CD4-positive, alpha-beta memory T cell (primary cell): Measurements from ENCODE around the gene SCO1. TPM values are rescaled to one million over a fixed set of nuclear protein-coding genes. Genes with fewer than 3 reads are reported as not detected.

ENCODE experiments used
- CTCF ChIA-PET: fragments of 350-600 bp; sonication (Branson Sonifier 250); formaldehyde crosslinking; loops from one replicate; lab custom pipeline; 2021; ENCODE audit warnings: inconsistent platforms; ENCODE audit not compliant: partially characterized antibody; lab: Charles Lee
- POLR2A ChIA-PET: fragments of 350-600 bp; sonication (Branson Sonifier 250); formaldehyde crosslinking; loops from one replicate; lab custom pipeline; 2021; ENCODE audit not compliant: partially characterized antibody; lab: Charles Lee
- DNase-seq, 5 donors: peaks; one replicate each; pipeline versions ENCODE4 v3.0.0 to v3.0.0-alpha.2; 2020 to 2022; ENCODE audit warnings: mixed read lengths in 1 of 5
- H3K27ac ChIP-seq: one replicate; pipeline ENCODE4 v1.7.0; 2013; ENCODE audit warnings: low read depth, low read length
- H3K27me3 ChIP-seq: 2 replicates; pipeline ENCODE4 v1.7.0; 2013; ENCODE audit warnings: mild to moderate bottlenecking, low read length, moderate library complexity; ENCODE audit not compliant: insufficient read depth
- H3K36me3 ChIP-seq: 2 replicates; pipeline ENCODE4 v1.7.0; 2013; ENCODE audit warnings: mild to moderate bottlenecking, low read length, moderate library complexity; ENCODE audit not compliant: insufficient read depth
- H3K4me1 ChIP-seq: 2 replicates; pipeline ENCODE4 v1.7.0; 2013; ENCODE audit warnings: mild to moderate bottlenecking, low read length, moderate library complexity; ENCODE audit not compliant: insufficient read depth
- H3K4me3 ChIP-seq, 2 donors: one replicate each; pipeline ENCODE4 v1.7.0; 2013; ENCODE audit warnings: low read length in 2 of 2, mild to moderate bottlenecking in 1 of 2
- H3K9me3 ChIP-seq, 2 donors: one replicate each; pipeline ENCODE4 v1.7.0; 2013; ENCODE audit warnings: low read length in 2 of 2, control low read depth in 1 of 2; ENCODE audit not compliant: control insufficient read depth in 1 of 2
- H3K27ac Mint-ChIP-seq, 7 donors: one replicate each; pipeline ENCODE4 v1.8.0; 2020 to 2021; ENCODE audit warnings: mixed read lengths in 7 of 7, mild to moderate bottlenecking in 6 of 7, inconsistent platforms in 3 of 7, moderate library complexity in 3 of 7
- H3K27me3 Mint-ChIP-seq, 2 donors: one replicate each; pipeline ENCODE4 v1.8.0; 2020 to 2021; ENCODE audit warnings: mixed read lengths in 2 of 2
- H3K36me3 Mint-ChIP-seq, 2 donors: one replicate each; pipeline ENCODE4 v1.8.0; 2020 to 2021; ENCODE audit warnings: mixed read lengths in 2 of 2, inconsistent platforms in 1 of 2, mild to moderate bottlenecking in 1 of 2
- H3K4me1 Mint-ChIP-seq, 4 donors: one replicate each; pipeline ENCODE4 v1.8.0; 2020 to 2021; ENCODE audit warnings: mixed read lengths in 4 of 4, mild to moderate bottlenecking in 1 of 4
- H3K4me3 Mint-ChIP-seq, 8 donors: one replicate each; pipeline ENCODE4 v1.8.0; 2020 to 2021; ENCODE audit warnings: mixed read lengths in 8 of 8, mild to moderate bottlenecking in 7 of 8, moderate library complexity in 6 of 8, inconsistent platforms in 3 of 8
- H3K9me3 Mint-ChIP-seq, 8 donors: one replicate each; pipeline ENCODE4 v1.8.0; 2020 to 2021; ENCODE audit warnings: mixed read lengths in 8 of 8, mild to moderate bottlenecking in 5 of 8, inconsistent platforms in 3 of 8, moderate library complexity in 1 of 8
- intact Hi-C: fragments of 100-400 bp; cut with micrococcal nuclease; formaldehyde crosslinking; loops from one replicate; pipeline ENCODE4 v1.15.1; 2023
- polyA plus RNA-seq, 2 donors: library from polyadenylated mRNA; unstranded; fragments of 300-500 nt; fragmentation: Illumina TruSeq; gene quantifications; one replicate each; pipeline ENCODE4 v1.2.3, GENCODE V29; 2021
- total RNA-seq, 2 experiments: library from RNA; stranded (reverse); gene quantifications; one replicate each; pipeline ENCODE4 v1.2.3, GENCODE V29; 2021

SCO1 gene
- total RNA-seq (10 to 100 TPM; 26.0 to 26.1 TPM), polyA plus RNA-seq (10 to 100 TPM; 12.9 to 20.2 TPM)

DNA sequence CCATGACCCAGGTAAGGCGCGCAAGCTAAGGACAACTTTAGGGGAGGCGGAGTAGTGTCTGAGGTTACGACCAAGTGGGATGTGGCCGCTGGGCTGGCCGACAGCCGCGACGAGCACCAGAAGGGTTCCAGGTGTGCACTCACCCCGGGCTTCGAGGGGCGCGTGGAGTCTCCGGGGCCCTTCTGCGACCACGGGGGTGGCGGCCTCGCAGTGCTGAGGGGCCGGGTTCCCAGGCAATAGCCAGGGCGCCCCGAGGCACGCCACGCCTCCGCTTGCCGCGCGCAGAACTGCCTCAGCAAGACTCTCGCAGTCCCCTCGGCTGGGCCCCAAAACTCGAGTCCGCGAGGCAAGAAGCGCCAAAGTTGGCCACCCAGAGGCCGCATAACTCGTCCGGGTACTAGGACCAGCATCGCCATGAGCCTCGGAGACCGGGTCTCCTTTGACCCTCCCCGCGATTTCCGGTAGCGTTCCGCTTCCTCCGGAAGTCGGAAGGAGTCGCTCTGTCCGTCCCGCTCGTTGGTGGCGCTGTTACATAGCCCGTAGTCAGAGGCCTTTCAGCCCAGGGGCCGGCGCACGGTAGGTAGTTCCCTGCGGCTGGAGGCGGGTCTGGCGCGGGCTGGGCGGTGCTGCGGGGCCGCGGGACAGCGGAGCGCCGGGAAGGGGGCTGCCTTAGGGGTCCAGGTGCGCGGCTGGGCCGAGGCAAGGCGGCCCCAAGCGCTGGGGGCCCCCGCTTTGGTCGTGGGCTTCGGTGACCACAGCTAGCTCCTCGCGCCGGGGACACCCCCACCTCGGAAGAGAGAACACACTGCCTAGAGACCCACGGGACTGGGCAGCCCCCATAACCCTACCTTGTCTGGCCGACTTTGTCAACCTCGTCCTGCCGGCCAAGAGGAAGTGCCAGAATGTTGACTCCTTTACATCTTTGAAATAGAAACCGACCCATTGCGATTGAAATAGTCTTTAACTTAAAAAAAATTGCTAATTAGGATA lies at the start of gene SCO1, which contains the start of gene ADPRM:
Gene SCO1, minus strand, starts transcription at position 442 of the 990 bp plus-strand sequence. Its CDS starts 26 bp downstream, at position 416.
Gene ADPRM, plus strand, starts transcription at position 503 of the 990 bp plus-strand sequence. CDS start 7,333 bp downstream, outside the sequence.
- H3K9me3 Mint-ChIP-seq = no peaks in the 10 kb centered on the region
- peaks cover 13% of the 10 kb centered on the region for H3K36me3 ChIP-seq
- H3K36me3 Mint-ChIP-seq = peaks cover 24 to 52% of the 10 kb centered on the region in 2 donors
- H3K27ac ChIP-seq = peak within 1 kb of the TSS; percentile 96
- POLR2A ChIA-PET = interaction anchor here (0.8 kb wide), 1 partner anchor 1300 kb away, joined by 3 read pairs; the partner anchor contains the start of gene ZNF18
- no peaks in the 10 kb centered on the region for H3K9me3 ChIP-seq
- peaks cover 55% of the 10 kb centered on the region for H3K4me1 ChIP-seq
- H3K4me3 ChIP-seq = peak within 1 kb of the TSS; percentile 80 to 95
- DNase-seq = peak; percentile 86 to 91 (median 87)
- CTCF ChIA-PET = interaction anchor here (1.4 to 1.8 kb wide), 2 partner anchors 14 to 40 kb away, joined by 3 to 8 read pairs; no protein-coding TSS in a partner anchor
- H3K27me3 Mint-ChIP-seq = no peaks in the 10 kb centered on the region
- peak within 1 kb of the TSS; percentile 91 to 98 (median 97) for H3K4me3 Mint-ChIP-seq
- peak within 1 kb of the TSS; percentile 91 to 98 (median 94) for H3K27ac Mint-ChIP-seq
- H3K27me3 ChIP-seq = no peaks in the 10 kb centered on the region
- peaks cover 37 to 71% (median 54%) of the 10 kb centered on the region in 4 donors for H3K4me1 Mint-ChIP-seq
- intact Hi-C loops = loop anchor here (1.0 to 5.0 kb wide), 3 partner anchors 32 to 1300 kb away; partner anchors contain the start of gene ZNF18

DNA sequence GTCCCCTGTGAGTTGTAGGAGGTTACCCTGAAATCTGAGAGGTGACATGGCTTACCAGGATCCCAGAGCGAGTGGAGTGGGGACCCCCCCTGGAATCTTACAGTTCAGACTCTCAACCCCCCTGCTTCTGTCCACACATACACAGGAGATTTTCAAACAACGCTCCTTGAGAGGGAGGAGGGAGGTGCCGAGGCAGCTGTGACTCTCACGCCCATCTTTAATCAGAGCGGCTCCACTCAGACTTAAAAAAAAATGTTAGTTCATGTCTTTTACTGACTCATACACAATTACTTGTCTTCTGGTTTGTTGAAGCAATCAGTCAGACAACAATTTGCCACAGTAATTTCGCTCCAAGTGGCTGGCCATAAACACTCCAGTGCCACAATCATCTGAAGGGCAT lies 47.9 kb upstream of the SCO1 start:
- Histone ChIP-seq H3K4me1 (peaks cover 12% of the 10 kb centered on the region), H3K27me3 (no peaks in the 10 kb centered on the region), H3K36me3 (no peaks in the 10 kb centered on the region), H3K4me3 (no peak overlapping the region), H3K27ac (no peak overlapping the region), H3K9me3 (no peaks in the 10 kb centered on the region)
- intact Hi-C loops = no loop called here
- ChIA-PET CTCF (interaction anchor here (1.2 kb wide), 1 partner anchor 8 kb away, joined by 3 read pairs; no protein-coding TSS in a partner anchor), POLR2A (no interaction called here)
- Mint-ChIP-seq H3K4me1 (peaks cover 5 to 9% (median 6%) of the 10 kb centered on the region in 4 donors), H3K9me3 (no peaks in the 10 kb centered on the region), H3K4me3 (no peak overlapping the region), H3K36me3 (no peaks in the 10 kb centered on the region), H3K27me3 (peaks cover 1 to 7% of the 10 kb centered on the region in 2 donors), H3K27ac (peak overlapping the region in 1 of 7 donors; percentile 15)
- no peak for DNase-seq

- Mint-ChIP-seq H3K27ac (peak overlapping the region in 5 of 7 donors; percentile 3 to 68 (median 13)), H3K4me3 (peak overlapping the region in 7 of 8 donors; percentile 17 to 70 (median 41)), H3K27me3 (peaks cover 2 to 8% of the 10 kb centered on the region in 2 donors), H3K36me3 (no peaks in the 10 kb centered on the region), H3K4me1 (peaks cover 5 to 9% (median 6%) of the 10 kb centered on the region in 4 donors), H3K9me3 (peaks cover 0 to under 1% (median 0%) of the 10 kb centered on the region in 8 donors)
- CTCF ChIA-PET = no interaction called here
- H3K4me3 ChIP-seq = no peak overlapping the region
- intact Hi-C loops = no loop called here
- DNase-seq = peak; percentile 38 to 55 (median 47)
- no peaks in the 10 kb centered on the region for H3K9me3 ChIP-seq
- H3K27ac ChIP-seq = no peak overlapping the region
- no peaks in the 10 kb centered on the region for H3K27me3 ChIP-seq
- peaks cover 12% of the 10 kb centered on the region for H3K4me1 ChIP-seq
- POLR2A ChIA-PET = no interaction called here
- no peaks in the 10 kb centered on the region for H3K36me3 ChIP-seq
These were observed 47.2 kb upstream of the SCO1 start for GRCh38 chr17:10744501-10745000.

- Histone ChIP-seq H3K36me3 (no peaks in the 10 kb centered on the region), H3K4me1 (peaks cover 12% of the 10 kb centered on the region), H3K27ac (no peak overlapping the region), H3K27me3 (no peaks in the 10 kb centered on the region), H3K4me3 (no peak overlapping the region), H3K9me3 (no peaks in the 10 kb centered on the region)
- no peaks in the 10 kb centered on the region for H3K36me3 Mint-ChIP-seq
- H3K4me1 Mint-ChIP-seq = peaks cover 5 to 13% (median 6%) of the 10 kb centered on the region in 4 donors
- H3K27me3 Mint-ChIP-seq = peaks cover 3 to 8% of the 10 kb centered on the region in 2 donors
- DNase-seq = no peak
- H3K9me3 Mint-ChIP-seq = peaks cover 0 to 2% (median 0%) of the 10 kb centered on the region in 8 donors
- no peak overlapping the region for H3K27ac Mint-ChIP-seq
- CTCF ChIA-PET = interaction anchor here (1.2 kb wide), 1 partner anchor 11 kb away, joined by 3 read pairs; no protein-coding TSS in a partner anchor
- intact Hi-C loops = no loop called here
- no peak overlapping the region for H3K4me3 Mint-ChIP-seq
- POLR2A ChIA-PET = interaction anchor here (0.6 kb wide), 1 partner anchor 80 kb away, joined by 3 read pairs; no protein-coding TSS in a partner anchor
These were observed 46.1 kb upstream of the SCO1 start for GRCh38 chr17:10743316-10744009.

GRCh38 chr17:10742431-10742830 lies 45.1 kb upstream of the SCO1 start:
- Histone ChIP-seq H3K9me3 (no peaks in the 10 kb centered on the region), H3K4me1 (peaks cover 12% of the 10 kb centered on the region), H3K27ac (no peak overlapping the region), H3K4me3 (no peak overlapping the region), H3K27me3 (no peaks in the 10 kb centered on the region), H3K36me3 (no peaks in the 10 kb centered on the region)
- ChIA-PET POLR2A (no interaction called here), CTCF (interaction anchor here (1.2 kb wide), 1 partner anchor 12 kb away, joined by 3 read pairs; no protein-coding TSS in a partner anchor)
- peaks cover 0 to 2% (median 0%) of the 10 kb centered on the region in 8 donors for H3K9me3 Mint-ChIP-seq
- H3K27ac Mint-ChIP-seq = peak overlapping the region in 1 of 7 donors; percentile 70
- H3K4me3 Mint-ChIP-seq = no peak overlapping the region
- H3K27me3 Mint-ChIP-seq = peaks cover 3 to 8% of the 10 kb centered on the region in 2 donors
- DNase-seq = no peak
- no peaks in the 10 kb centered on the region for H3K36me3 Mint-ChIP-seq
- intact Hi-C loops = no loop called here
- peaks cover 5 to 15% (median 10%) of the 10 kb centered on the region in 4 donors for H3K4me1 Mint-ChIP-seq

- Histone ChIP-seq H3K36me3 (no peaks in the 10 kb centered on the region), H3K4me1 (peaks cover 12% of the 10 kb centered on the region), H3K4me3 (no peak overlapping the region), H3K9me3 (no peaks in the 10 kb centered on the region), H3K27ac (no peak overlapping the region), H3K27me3 (no peaks in the 10 kb centered on the region)
- H3K27ac Mint-ChIP-seq = peak overlapping the region in 1 of 7 donors; percentile 4
- no peak overlapping the region for H3K4me3 Mint-ChIP-seq
- H3K9me3 Mint-ChIP-seq = peaks cover 0 to 2% (median 0%) of the 10 kb centered on the region in 8 donors
- no peak for DNase-seq
- ChIA-PET POLR2A (no interaction called here), CTCF (interaction anchor here (0.9 to 1.2 kb wide), 3 partner anchors 8 to 103 kb away, joined by 3 read pairs; no protein-coding TSS in a partner anchor)
- H3K27me3 Mint-ChIP-seq = peaks cover 3 to 9% of the 10 kb centered on the region in 2 donors
- intact Hi-C loops = no loop called here
- H3K4me1 Mint-ChIP-seq = peaks cover 9 to 20% (median 14%) of the 10 kb centered on the region in 4 donors
- no peaks in the 10 kb centered on the region for H3K36me3 Mint-ChIP-seq
These were observed 44.2 kb upstream of the SCO1 start for GRCh38 chr17:10741416-10742135.
